NCI-H187 treated with DMSO at 0.1 percent for 48 hours (cell line): ENCODE measurements around the gene MAD1L1.

ENCODE experiments used
- DNase-seq: peaks from one replicate; lab custom pipeline; 2025; lab: John Stamatoyannopoulos, UW

Gene MAD1L1

DNA sequence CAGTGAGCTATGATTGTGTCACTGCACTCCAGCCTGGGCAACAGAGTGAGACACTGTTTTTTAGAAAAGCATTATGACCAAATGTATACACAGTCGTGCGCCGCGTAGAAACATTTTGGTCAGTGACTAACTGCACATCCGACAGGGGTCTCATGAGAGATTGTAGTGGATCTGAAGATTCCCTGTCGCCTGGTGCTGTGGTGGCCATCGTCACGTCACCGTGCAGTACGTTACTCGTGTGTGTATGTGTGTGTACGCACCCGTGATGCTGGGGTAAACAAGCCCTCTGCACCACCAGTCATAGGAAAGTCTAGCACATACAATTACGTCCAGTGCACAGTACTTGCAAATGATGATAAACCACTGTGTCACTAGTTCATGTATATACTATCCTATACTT, 453.3 kb downstream of the MAD1L1 start:
- no peak for DNase-seq

DNA sequence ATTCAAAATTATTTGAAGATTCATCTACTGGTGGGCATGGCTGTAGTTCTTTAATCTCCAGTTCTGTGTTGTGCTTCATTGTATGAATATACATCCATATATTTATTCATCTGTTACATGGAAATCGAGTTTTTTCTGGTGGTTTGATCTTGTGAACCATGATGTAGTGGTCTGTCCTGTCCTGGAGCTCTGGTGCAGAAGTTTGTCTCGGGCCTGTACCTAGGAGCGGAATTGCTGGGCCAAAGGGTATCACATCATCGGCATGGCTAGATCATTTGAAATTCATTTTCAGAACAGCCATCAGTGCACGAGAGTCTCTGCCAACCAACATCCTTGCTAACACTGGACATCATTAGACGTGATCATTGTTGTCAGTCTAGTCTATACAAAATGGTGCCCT, 455.6 kb downstream of the MAD1L1 start:
- no peak for DNase-seq

DNA sequence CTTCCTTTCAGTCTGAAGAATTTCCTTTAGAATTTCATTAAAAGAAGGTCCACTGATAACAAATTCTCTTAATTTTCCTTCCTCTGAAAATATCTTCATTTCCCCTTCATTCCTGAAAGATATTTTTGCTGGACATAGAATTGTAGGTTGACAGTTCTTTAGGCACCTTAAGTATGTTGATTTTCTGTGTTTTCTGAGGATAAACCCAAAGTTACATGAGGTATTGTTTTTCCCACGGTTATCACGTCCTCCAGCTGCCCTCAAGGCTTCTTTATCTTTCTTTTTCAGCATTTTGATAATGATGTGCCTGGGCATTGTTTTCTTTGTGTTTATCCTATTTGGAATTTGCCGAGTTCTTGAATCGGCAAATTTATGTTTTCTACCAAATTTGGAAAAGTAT, 457.4 kb downstream of the MAD1L1 start:
- no peak for DNase-seq

DNA sequence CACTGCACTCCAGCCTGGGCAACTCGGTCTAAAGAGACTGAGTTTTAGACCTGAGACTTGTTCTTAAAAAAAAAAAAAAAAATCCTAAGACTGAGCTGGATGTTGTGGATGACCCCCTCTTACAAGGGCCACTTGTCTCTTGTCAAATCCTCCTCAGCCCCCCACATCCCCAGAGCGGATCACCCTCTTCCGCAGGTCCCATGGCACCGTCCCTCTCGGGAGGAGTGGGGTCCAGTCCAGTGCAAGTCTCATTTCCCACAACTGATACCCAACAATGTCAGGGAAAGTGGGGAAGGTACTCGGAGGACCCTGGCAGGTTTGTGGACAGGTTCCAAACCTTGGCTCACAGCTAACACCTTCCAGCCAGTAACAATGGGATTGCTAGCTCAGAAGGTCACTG, 462.4 kb downstream of the MAD1L1 start:
- DNase-seq, result no peak

DNA sequence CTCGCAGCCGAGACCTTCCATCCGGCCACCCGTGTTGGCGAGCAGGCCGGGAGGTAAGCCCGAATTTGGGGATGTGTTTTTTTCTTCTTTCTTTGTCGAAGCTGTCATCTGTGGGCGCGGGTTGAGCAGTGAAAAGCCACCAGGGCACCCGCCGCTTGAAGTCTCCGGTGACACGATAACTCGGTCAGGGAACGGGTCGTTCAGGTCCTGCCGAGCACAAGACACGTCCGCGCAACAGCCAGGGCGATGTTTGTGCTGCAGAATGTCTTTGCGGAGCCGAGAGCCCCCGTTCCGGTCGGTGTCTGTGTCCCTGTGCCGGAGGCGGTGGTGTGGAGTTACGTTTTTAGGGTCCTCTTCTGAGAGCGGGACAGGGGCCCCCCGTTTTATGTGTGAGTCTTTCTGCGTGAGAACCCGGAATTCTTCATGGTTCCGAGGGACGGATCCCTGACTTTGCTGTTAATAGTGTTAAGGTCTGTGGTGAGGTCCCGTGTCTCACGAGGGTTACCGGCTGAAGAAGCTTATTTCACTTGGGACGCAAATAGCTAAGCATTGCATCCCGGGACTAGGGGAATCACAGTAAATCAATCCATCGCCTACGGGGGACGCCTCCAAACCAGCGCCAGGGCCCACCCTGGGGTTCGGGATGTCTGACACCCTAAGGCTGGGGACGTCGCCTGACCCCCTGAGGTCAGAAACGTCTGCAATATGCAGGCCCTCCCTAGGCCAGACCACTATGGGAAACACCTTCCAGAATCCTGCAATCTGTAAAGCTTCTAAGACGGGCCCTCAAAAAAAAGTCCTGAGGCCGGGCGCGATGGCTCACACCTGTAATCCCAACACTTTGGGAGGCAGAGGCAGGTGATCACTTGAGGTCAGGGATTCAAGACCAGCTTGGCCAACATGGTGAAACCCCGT, 463.2 kb downstream of the MAD1L1 start:
- DNase-seq, result no peak

DNA sequence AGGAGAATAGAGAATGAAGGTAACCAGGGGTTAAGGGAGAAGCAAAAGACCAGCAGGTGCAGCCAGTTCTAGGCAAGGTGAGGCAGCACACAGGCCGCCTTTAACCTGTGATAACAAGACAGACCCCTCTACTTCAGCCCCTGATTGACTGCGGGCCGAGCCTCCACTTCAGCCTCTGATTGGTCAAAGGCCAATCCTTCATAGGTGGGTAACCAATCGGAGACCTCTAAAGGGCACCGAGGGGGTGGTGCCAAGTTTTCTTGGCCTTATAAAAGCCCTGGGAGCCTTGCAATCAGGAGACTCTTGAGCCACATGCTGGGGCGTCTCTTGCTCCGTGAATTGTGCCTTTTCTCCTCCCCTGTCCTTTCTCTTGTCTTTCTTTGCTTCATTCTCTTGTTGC, 463.9 kb downstream of the MAD1L1 start:
- no peak for DNase-seq

DNA sequence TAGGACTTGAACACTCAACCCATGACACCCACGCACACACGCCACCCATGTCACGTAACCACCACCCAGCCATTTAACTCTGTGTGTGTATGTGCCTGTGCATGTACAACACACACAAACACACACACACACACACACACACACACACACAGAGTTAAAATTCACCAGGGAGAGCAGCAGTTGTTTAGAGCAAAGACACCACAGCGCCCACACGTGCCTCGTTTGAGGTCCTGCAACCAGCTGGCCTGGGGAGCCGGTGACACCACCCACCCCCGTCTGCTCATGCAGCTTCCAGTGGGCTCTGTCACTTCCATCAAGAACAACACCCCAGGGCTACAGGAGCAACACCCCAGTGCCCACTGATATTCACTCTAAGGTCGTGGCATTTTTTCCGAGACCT, 465.2 kb downstream of the MAD1L1 start:
- DNase-seq, result no peak
